Measurements from ENCODE around the gene NAGK. TPM values are rescaled to one million over a fixed set of nuclear protein-coding genes. Genes with fewer than 3 reads are reported as not detected.
A peak's percentile ranks its signal among the peaks of the same experiment; 100 is the strongest.
"Not testable (repeated sequence)": the region's sequence is repeated elsewhere in the genome, so short reads cannot be mapped to it uniquely, and the experiment has no call there.

The NAGK gene
- polyA plus RNA-seq, 2 donors: 356 to 374 TPM

DNA sequence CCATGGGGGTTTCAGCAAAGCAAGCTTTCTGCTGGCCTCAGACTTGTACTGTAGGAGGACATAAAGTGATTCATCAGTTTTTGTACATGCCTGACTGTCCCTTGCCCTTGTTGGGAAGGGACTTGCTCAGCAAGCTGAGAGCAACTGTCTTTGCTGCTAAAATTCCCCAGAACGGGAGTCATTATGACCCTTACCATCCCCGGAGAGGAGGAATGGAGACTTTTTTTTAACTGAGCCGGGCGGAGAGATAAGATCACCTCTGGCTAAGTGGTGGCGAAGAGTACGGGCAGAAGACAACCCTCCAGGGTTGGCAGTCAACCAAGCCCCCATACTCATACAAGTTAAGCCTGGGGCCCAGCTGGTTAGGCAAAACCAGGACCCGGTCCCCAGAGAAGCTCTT is 20.4 kb upstream of the NAGK start:
- Histone ChIP-seq H3K9me3 (ENCODE audit: control insufficient read depth in 2 of 2, insufficient read depth in 1 of 2, low read depth in 1 of 2, low read length in 1 of 2) (no peaks in the 10 kb centered on the region), H3K4me3 (ENCODE audit: low read depth in 1 of 2, low read length in 2 of 2) (no peak overlapping the region), H3K4me1 (ENCODE audit: control insufficient read depth in 2 of 2, insufficient read depth in 2 of 2, low read length in 1 of 2) (no peaks in the 10 kb centered on the region), H3K36me3 (ENCODE audit: control insufficient read depth in 2 of 2, insufficient read depth in 2 of 2, low read length in 1 of 2) (no peaks in the 10 kb centered on the region), H3K27me3 (ENCODE audit: control insufficient read depth in 1 of 2, insufficient read depth in 2 of 2, low read length in 2 of 2) (no peaks in the 10 kb centered on the region), H3K27ac (ENCODE audit: low read depth in 2 of 2, low read length in 1 of 2) (no peak overlapping the region)
- 86 to 89% methylated on average over 7 of the region's 7 CpGs for WGBS, 2 donors

DNA sequence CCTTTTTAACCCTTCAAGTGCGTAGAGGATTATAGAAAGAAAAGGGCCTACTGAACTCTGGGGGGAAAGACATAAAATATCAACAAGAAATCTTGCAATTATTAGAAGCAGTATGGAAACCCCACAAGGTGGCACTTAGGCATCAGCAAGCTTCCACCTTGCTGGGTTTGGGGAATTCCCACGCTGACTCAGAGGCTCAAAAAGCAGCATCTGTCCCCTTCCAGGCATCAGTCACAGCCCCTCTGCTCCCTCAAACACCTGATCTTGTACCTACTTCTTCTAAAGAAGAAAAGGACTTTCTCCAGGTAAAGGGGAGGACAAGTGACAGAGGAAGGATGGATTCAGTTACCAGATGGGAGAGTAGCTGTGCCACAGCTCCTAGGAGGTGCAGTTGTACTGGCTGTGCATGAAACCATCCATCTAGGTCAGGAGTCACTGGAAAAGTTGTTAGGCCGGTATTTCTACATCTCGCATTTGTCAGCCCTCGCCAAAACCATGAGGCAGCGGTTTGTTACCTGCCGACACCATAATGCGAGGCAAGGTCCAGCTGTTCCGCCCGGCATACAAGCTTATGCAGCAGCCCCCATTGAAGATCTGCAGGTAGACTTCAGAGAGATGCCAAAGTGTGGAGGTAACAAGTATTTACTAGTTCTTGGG is 18.6 kb upstream of the NAGK start:
- not testable (repeated sequence) for H3K36me3 ChIP-seq (ENCODE audit: control insufficient read depth in 2 of 2, insufficient read depth in 2 of 2, low read length in 1 of 2); H3K4me3 ChIP-seq (ENCODE audit: low read depth in 1 of 2, low read length in 2 of 2); H3K4me1 ChIP-seq (ENCODE audit: control insufficient read depth in 2 of 2, insufficient read depth in 2 of 2, low read length in 1 of 2); H3K9me3 ChIP-seq (ENCODE audit: control insufficient read depth in 2 of 2, insufficient read depth in 1 of 2, low read depth in 1 of 2, low read length in 1 of 2); H3K27me3 ChIP-seq (ENCODE audit: control insufficient read depth in 1 of 2, insufficient read depth in 2 of 2, low read length in 2 of 2)
- peak overlapping the region in 1 of 2 donors; percentile 73 for H3K27ac ChIP-seq (ENCODE audit: low read depth in 2 of 2, low read length in 1 of 2)
- WGBS, 2 donors: 46 to 48% methylated on average over 10 of the region's 10 CpGs

DNA sequence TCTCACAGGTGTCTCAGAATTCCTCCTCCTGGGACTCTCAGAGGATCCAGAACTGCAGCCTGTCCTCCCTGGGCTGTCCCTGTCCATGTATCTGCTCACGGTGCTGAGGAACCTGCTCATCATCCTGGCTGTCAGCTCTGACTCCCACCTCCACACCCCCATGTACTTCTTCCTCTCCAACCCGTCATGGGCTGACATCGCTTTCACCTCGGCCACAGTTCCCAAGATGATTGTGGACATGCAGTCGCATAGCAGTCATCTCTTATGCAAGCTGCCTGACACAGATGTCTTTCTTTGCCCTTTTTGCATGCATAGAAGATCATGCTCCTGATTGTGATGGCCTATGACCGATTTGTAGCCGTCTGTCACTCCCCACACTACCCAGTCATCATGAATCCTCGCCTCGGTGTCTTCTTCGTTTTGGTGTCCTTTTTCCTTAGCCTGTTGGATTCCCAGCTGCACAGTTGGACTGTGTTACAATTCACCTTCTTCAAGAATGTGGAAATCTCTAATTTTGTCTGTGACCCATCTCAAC is 13.2 kb upstream of the NAGK start:
- not testable (repeated sequence) for H3K9me3 ChIP-seq (ENCODE audit: control insufficient read depth in 2 of 2, insufficient read depth in 1 of 2, low read depth in 1 of 2, low read length in 1 of 2)
- WGBS, 2 donors: 80 to 85% methylated on average over 10 of the region's 10 CpGs

GRCh38 chr2:71060211-71060610 is 8.2 kb upstream of the NAGK start:
- WGBS, 2 donors: 83 to 93% methylated on average over 2 of the region's 2 CpGs
- Histone ChIP-seq H3K4me1 (ENCODE audit: control insufficient read depth in 2 of 2, insufficient read depth in 2 of 2, low read length in 1 of 2) (peaks cover 0 to 6% of the 10 kb centered on the region in 2 donors), H3K27ac (ENCODE audit: low read depth in 2 of 2, low read length in 1 of 2) (no peak overlapping the region), H3K36me3 (ENCODE audit: control insufficient read depth in 2 of 2, insufficient read depth in 2 of 2, low read length in 1 of 2) (no peaks in the 10 kb centered on the region), H3K4me3 (ENCODE audit: low read depth in 1 of 2, low read length in 2 of 2) (no peak overlapping the region), H3K27me3 (ENCODE audit: control insufficient read depth in 1 of 2, insufficient read depth in 2 of 2, low read length in 2 of 2) (no peaks in the 10 kb centered on the region), H3K9me3 (ENCODE audit: control insufficient read depth in 2 of 2, insufficient read depth in 1 of 2, low read depth in 1 of 2, low read length in 1 of 2) (no peaks in the 10 kb centered on the region)

More for the DNA sequence above, 13.2 kb upstream of the NAGK start:
- not testable (repeated sequence) for H3K27me3 ChIP-seq (ENCODE audit: control insufficient read depth in 1 of 2, insufficient read depth in 2 of 2, low read length in 2 of 2); H3K36me3 ChIP-seq (ENCODE audit: control insufficient read depth in 2 of 2, insufficient read depth in 2 of 2, low read length in 1 of 2); H3K4me1 ChIP-seq (ENCODE audit: control insufficient read depth in 2 of 2, insufficient read depth in 2 of 2, low read length in 1 of 2); H3K4me3 ChIP-seq (ENCODE audit: low read depth in 1 of 2, low read length in 2 of 2); H3K27ac ChIP-seq (ENCODE audit: low read depth in 2 of 2, low read length in 1 of 2)

- H3K27ac ChIP-seq (ENCODE audit: low read depth in 2 of 2, low read length in 1 of 2): peak overlapping the region in 1 of 2 donors; percentile 9
- H3K4me3 ChIP-seq (ENCODE audit: low read depth in 1 of 2, low read length in 2 of 2): no peak overlapping the region
Measured at GRCh38 chr2:71060871-71061270, 7.6 kb upstream of the NAGK start.

DNA sequence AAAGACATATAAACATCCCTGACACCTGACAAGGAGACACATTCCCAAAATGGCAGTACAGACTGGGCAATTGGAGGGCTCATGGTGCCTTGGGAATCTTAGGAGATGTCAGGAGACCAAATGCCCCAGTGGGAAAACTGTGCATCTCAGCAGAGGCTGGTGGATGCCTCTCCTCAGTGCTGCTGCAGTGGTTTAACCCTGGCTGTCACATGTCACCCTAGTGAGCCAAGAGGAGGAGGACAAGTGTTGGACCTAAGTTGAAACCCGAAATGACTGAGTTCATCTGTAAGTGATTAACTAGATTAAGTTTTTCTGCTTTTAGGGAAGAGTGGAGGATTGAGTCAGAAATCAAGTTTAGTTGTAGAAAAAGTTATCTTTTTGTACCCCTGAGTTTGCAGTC is 5.2 kb upstream of the NAGK start:
- H3K4me1 ChIP-seq (ENCODE audit: control insufficient read depth in 2 of 2, insufficient read depth in 2 of 2, low read length in 1 of 2): peaks cover 0 to 8% of the 10 kb centered on the region in 2 donors
- no peak overlapping the region for H3K4me3 ChIP-seq (ENCODE audit: low read depth in 1 of 2, low read length in 2 of 2)
- no peaks in the 10 kb centered on the region for H3K36me3 ChIP-seq (ENCODE audit: control insufficient read depth in 2 of 2, insufficient read depth in 2 of 2, low read length in 1 of 2)
- peak overlapping the region; percentile 26 to 60 for H3K27ac ChIP-seq (ENCODE audit: low read depth in 2 of 2, low read length in 1 of 2)
- WGBS, 2 donors: 32 to 43% methylated on average over 1 of the region's 1 CpG
- H3K27me3 ChIP-seq (ENCODE audit: control insufficient read depth in 1 of 2, insufficient read depth in 2 of 2, low read length in 2 of 2): no peaks in the 10 kb centered on the region
- no peaks in the 10 kb centered on the region for H3K9me3 ChIP-seq (ENCODE audit: control insufficient read depth in 2 of 2, insufficient read depth in 1 of 2, low read depth in 1 of 2, low read length in 1 of 2)

More at GRCh38 chr2:71060871-71061270, 7.6 kb upstream of the NAGK start:
- H3K27me3 ChIP-seq (ENCODE audit: control insufficient read depth in 1 of 2, insufficient read depth in 2 of 2, low read length in 2 of 2): no peaks in the 10 kb centered on the region
- 34 to 43% methylated on average over 3 of the region's 3 CpGs for WGBS, 2 donors
- H3K36me3 ChIP-seq (ENCODE audit: control insufficient read depth in 2 of 2, insufficient read depth in 2 of 2, low read length in 1 of 2): no peaks in the 10 kb centered on the region
- peaks cover 0 to 6% of the 10 kb centered on the region in 2 donors for H3K4me1 ChIP-seq (ENCODE audit: control insufficient read depth in 2 of 2, insufficient read depth in 2 of 2, low read length in 1 of 2)
- H3K9me3 ChIP-seq (ENCODE audit: control insufficient read depth in 2 of 2, insufficient read depth in 1 of 2, low read depth in 1 of 2, low read length in 1 of 2): no peaks in the 10 kb centered on the region

- peaks cover 0 to 8% of the 10 kb centered on the region in 2 donors for H3K4me1 ChIP-seq (ENCODE audit: control insufficient read depth in 2 of 2, insufficient read depth in 2 of 2, low read length in 1 of 2)
- peak overlapping the region in 1 of 2 donors; percentile 10 for H3K4me3 ChIP-seq (ENCODE audit: low read depth in 1 of 2, low read length in 2 of 2)
- H3K36me3 ChIP-seq (ENCODE audit: control insufficient read depth in 2 of 2, insufficient read depth in 2 of 2, low read length in 1 of 2): no peaks in the 10 kb centered on the region
- no peaks in the 10 kb centered on the region for H3K27me3 ChIP-seq (ENCODE audit: control insufficient read depth in 1 of 2, insufficient read depth in 2 of 2, low read length in 2 of 2)
- H3K27ac ChIP-seq (ENCODE audit: low read depth in 2 of 2, low read length in 1 of 2): peak overlapping the region; percentile 82 to 94
- no peaks in the 10 kb centered on the region for H3K9me3 ChIP-seq (ENCODE audit: control insufficient read depth in 2 of 2, insufficient read depth in 1 of 2, low read depth in 1 of 2, low read length in 1 of 2)
- 36% methylated on average over 9 of the region's 9 CpGs for WGBS, 2 donors
Measured at GRCh38 chr2:71064110-71064611, 4.3 kb upstream of the NAGK start.

DNA sequence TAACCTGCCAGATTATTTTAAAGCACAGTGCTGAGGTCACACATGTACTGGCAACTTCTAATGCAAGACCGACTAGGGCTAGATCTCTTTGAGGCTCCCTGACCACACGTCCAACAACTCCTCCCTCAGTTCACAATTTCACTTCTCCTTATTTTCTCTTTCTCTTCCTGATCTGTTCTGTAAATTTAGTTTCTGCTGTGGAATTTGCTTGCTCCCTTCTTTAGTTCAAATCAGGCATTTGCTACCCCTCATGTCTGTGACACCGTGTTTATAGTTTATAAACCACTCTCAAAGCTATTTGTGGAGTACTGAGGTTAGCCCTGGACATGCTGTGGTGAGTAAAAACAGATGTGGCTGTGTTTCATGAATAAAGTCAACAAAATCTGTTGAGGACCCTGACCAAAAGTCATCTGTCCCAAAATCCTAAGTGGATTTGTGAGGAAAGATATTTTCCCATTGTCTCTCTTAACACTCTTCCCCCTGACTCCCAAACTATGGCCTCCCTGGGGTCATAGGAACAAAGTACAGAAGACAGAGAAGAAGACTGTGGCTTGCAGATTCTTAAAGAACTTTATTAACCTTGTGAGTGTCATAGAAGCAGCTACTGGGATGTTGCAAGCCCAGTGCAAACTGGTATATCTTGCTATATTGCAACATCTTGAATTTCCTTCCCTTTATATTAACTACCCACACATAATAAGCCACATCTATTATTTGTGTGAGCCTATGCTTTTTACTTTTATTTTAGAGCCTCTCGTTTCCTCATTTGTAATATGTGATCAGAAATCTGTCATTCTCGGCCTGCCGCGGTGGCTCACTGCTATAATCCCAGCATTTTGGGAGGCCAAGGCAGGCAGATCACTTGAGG is 3.5 kb upstream of the NAGK start:
- peaks cover 0 to 1% of the 10 kb centered on the region in 2 donors for H3K36me3 ChIP-seq (ENCODE audit: control insufficient read depth in 2 of 2, insufficient read depth in 2 of 2, low read length in 1 of 2)
- H3K4me3 ChIP-seq (ENCODE audit: low read depth in 1 of 2, low read length in 2 of 2): no peak overlapping the region
- no peaks in the 10 kb centered on the region for H3K9me3 ChIP-seq (ENCODE audit: control insufficient read depth in 2 of 2, insufficient read depth in 1 of 2, low read depth in 1 of 2, low read length in 1 of 2)
- no peaks in the 10 kb centered on the region for H3K27me3 ChIP-seq (ENCODE audit: control insufficient read depth in 1 of 2, insufficient read depth in 2 of 2, low read length in 2 of 2)
- WGBS, 2 donors: 49 to 55% methylated on average over 7 of the region's 7 CpGs
- H3K27ac ChIP-seq (ENCODE audit: low read depth in 2 of 2, low read length in 1 of 2): peak overlapping the region; percentile 82 to 94
- peaks cover 3 to 8% of the 10 kb centered on the region in 2 donors for H3K4me1 ChIP-seq (ENCODE audit: control insufficient read depth in 2 of 2, insufficient read depth in 2 of 2, low read length in 1 of 2)

DNA sequence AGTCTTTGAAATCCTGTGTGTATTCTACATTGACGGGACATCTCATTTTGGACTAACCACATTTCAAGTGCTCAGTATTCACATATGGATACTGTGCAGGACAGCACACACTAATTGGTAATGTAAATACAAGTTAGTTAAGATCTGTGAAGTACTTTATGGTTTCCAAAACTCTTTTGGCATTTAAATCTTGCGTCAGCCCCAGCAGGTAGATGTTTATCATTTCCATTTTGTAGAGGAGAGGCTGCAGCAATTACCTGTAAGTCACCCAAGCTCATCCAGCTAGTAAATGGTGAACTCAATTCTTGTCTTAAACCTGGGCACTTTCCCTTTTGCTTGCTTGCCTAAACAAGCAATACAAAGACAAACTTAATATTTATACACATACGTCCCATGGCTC is 1.6 kb upstream of the NAGK start:
- Histone ChIP-seq H3K9me3 (ENCODE audit: control insufficient read depth in 2 of 2, insufficient read depth in 1 of 2, low read depth in 1 of 2, low read length in 1 of 2) (no peaks in the 10 kb centered on the region), H3K27ac (ENCODE audit: low read depth in 2 of 2, low read length in 1 of 2) (peak overlapping the region in 1 of 2 donors; percentile 35), H3K4me3 (ENCODE audit: low read depth in 1 of 2, low read length in 2 of 2) (no peak overlapping the region), H3K4me1 (ENCODE audit: control insufficient read depth in 2 of 2, insufficient read depth in 2 of 2, low read length in 1 of 2) (peaks cover 3 to 23% of the 10 kb centered on the region in 2 donors), H3K36me3 (ENCODE audit: control insufficient read depth in 2 of 2, insufficient read depth in 2 of 2, low read length in 1 of 2) (peaks cover 0 to 1% of the 10 kb centered on the region in 2 donors), H3K27me3 (ENCODE audit: control insufficient read depth in 1 of 2, insufficient read depth in 2 of 2, low read length in 2 of 2) (no peaks in the 10 kb centered on the region)
- WGBS, 2 donors: 68 to 71% methylated on average over 3 of the region's 3 CpGs

All from esophagus (tissue), 2 donors.